ENCODE results near the gene SLC25A44.

GRCh38 chr1:156249593-156249992 lies 55.7 kb downstream of the SLC25A44 start:
- TF ChIP-seq CTCF (IDR thresholded peaks at IDR 0.05): no peak
- TF ChIP-seq EHMT2 (IDR thresholded peaks at IDR 0.05; ENCODE audit: low read depth): no peak
- no peak for TF ChIP-seq JUNB (IDR thresholded peaks at IDR 0.05)
- no peak for TF ChIP-seq RFX5 (IDR thresholded peaks at IDR 0.05)
- no peak for TF ChIP-seq MAFK (IDR thresholded peaks at IDR 0.05; ENCODE audit: partially characterized antibody)
- TF ChIP-seq POLR2A (IDR thresholded peaks at IDR 0.05; ENCODE audit: low read length): no peak
- TF ChIP-seq CHD2 (IDR thresholded peaks at IDR 0.05; ENCODE audit: low read length, partially characterized antibody): no peak
